Transverse colon (tissue), 4 donors: ENCODE measurements around the gene CAMTA1. TPM values are rescaled to one million over a fixed set of nuclear protein-coding genes. Genes with fewer than 3 reads are reported as not detected.

ENCODE experiments used
- DNase-seq: peaks from one replicate; pipeline ENCODE4 v3.0.0-alpha.2; 2019
- H3K27ac ChIP-seq, 4 donors: fragments of 200-600 bp; sonication (generic); 2 replicates each; pipeline ENCODE4 v1.5.1; 2016 to 2018; ENCODE audit warnings: inconsistent platforms in 4 of 4
- H3K27me3 ChIP-seq: fragments of 200-600 bp; sonication (generic); 2 replicates; pipeline ENCODE4 v1.5.1; 2017; ENCODE audit warnings: inconsistent platforms
- H3K36me3 ChIP-seq, 4 donors: fragments of 200-600 bp; sonication (generic); 2 replicates each; pipeline ENCODE4 v1.5.1; 2017 to 2019; ENCODE audit warnings: inconsistent platforms in 4 of 4
- H3K4me1 ChIP-seq, 4 donors: fragments of 200-600 bp; sonication (generic); 2 replicates each; pipeline ENCODE4 v1.5.1; 2017 to 2020; ENCODE audit warnings: inconsistent platforms in 4 of 4
- H3K4me3 ChIP-seq, 4 donors: fragments of 200-600 bp; sonication (generic); 1 replicate in 1 of 4; 2 replicates in 3 of 4; pipeline versions ENCODE4 v1.5.1 to v1.6.1; 2017 to 2019; ENCODE audit warnings: inconsistent platforms in 4 of 4
- H3K9me3 ChIP-seq, 2 donors: fragments of 200-600 bp; sonication (generic); 2 replicates each; pipeline ENCODE4 v1.5.1; 2017 to 2019; ENCODE audit warnings: inconsistent platforms in 2 of 2
- EP300 ChIP-seq: sonication (generic); formaldehyde crosslinking; IDR thresholded peaks from one replicate; pipeline ENCODE4 v1.6.1; 2017; ENCODE audit warnings: antibody characterized with exemption, low read depth
- POLR2A ChIP-seq: fragments of 450-650 bp; IDR thresholded peaks from one replicate; pipeline ENCODE4 v1.6.1; 2016; ENCODE audit warnings: antibody characterized with exemption, mild to moderate bottlenecking, moderate library complexity
- POLR2AphosphoS5 ChIP-seq, 3 donors: sonication (generic); formaldehyde crosslinking; IDR thresholded peaks; one replicate each; pipeline ENCODE4 v1.6.1; 2016; ENCODE audit warnings: antibody characterized with exemption in 3 of 3
- WGBS, 2 donors: methylation state at CpG; one replicate each; pipeline ENCODE4 v1.1.5; 2018; ENCODE audit warnings: low coverage in 1 of 2; 5-methylcytosine and 5-hydroxymethylcytosine counted together
- in situ Hi-C, 4 donors: fragments of 200-750 bp; cut with MboI; loops; one replicate each; pipeline versions ENCODE4 v1.15.0 to v1.15.1; 2017; ENCODE audit warnings: low sequenced_read_pairs in 3 of 4, low pct_ligation_motif_present in 1 of 4, low pct_unique_long_range_greater_than_20kb in 1 of 4
- intact Hi-C: fragments of 100-400 bp; cut with DNase I; formaldehyde crosslinking; loops from one replicate; pipeline ENCODE4 v1.15.1; 2023; ENCODE audit warnings: low total_unique reads
- total RNA-seq, 4 donors: library from RNA; depleted of rRNA; stranded (reverse); fragments of >200 nt; gene quantifications; one replicate each; pipeline ENCODE4 v1.1.0, GENCODE V29; 2016
- TF ChIP-seq, protein P1 (sequence below), 5 experiments: fragments of 200-600 bp in 3 of 5; fragments of 450-650 bp in 2 of 5; sonication (generic) in 3 of 5; IDR thresholded peaks; 1 replicate in 2 of 5; 2 replicates in 3 of 5; pipeline ENCODE4 v1.5.1; 2016 to 2017; ENCODE audit warnings: antibody characterized with exemption in 5 of 5, inconsistent platforms in 3 of 5, mild to moderate bottlenecking in 2 of 5, moderate library complexity in 1 of 5

CAMTA1 gene
- total RNA-seq, 4 donors from 2014 or later: 93.8 to 268 (median 130) TPM

DNA sequence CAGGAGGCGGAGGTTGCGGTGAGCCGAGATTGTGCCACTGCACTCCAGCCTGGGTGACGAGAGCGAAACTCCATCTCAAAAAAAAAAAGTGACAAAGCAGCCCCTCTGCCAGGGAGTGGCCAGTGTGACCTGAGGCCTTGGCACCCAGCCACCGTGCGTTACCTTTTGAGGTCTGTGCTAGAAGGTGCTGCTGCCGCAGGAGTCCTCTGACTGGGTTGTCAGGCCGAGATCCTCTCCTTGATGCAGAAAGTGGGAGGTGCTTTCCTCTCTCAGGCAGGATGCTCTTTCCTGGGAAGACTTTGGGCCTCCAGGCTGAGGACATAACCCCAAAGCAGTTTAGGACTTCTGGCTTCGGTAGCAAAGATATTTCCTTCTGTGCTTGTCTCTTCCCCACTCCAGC is 705.3 kb downstream of the CAMTA1 start:
- Histone ChIP-seq H3K4me3 (no peak overlapping the region), H3K9me3 (no peaks in the 10 kb centered on the region), H3K27ac (peak overlapping the region; percentile 1 to 63 (median 16)), H3K27me3 (no peaks in the 10 kb centered on the region), H3K36me3 (no peaks in the 10 kb centered on the region), H3K4me1 (peaks cover 0 to 18% (median 14%) of the 10 kb centered on the region in 4 donors)
- WGBS, 2 donors: 85% methylated on average over 6 of the region's 10 CpGs; no CpG with 5 or more reads in 1 of the 2 donors
- DNase-seq: no peak
- TF ChIP-seq, protein P1, sequence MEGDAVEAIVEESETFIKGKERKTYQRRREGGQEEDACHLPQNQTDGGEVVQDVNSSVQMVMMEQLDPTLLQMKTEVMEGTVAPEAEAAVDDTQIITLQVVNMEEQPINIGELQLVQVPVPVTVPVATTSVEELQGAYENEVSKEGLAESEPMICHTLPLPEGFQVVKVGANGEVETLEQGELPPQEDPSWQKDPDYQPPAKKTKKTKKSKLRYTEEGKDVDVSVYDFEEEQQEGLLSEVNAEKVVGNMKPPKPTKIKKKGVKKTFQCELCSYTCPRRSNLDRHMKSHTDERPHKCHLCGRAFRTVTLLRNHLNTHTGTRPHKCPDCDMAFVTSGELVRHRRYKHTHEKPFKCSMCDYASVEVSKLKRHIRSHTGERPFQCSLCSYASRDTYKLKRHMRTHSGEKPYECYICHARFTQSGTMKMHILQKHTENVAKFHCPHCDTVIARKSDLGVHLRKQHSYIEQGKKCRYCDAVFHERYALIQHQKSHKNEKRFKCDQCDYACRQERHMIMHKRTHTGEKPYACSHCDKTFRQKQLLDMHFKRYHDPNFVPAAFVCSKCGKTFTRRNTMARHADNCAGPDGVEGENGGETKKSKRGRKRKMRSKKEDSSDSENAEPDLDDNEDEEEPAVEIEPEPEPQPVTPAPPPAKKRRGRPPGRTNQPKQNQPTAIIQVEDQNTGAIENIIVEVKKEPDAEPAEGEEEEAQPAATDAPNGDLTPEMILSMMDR (IDR thresholded peaks at IDR 0.05): no peak
- TF ChIP-seq POLR2A (no peak), POLR2AphosphoS5 (IDR thresholded peaks at IDR 0.05) (no peak), EP300 (no peak)
- intact Hi-C loops (no loop called here), in situ Hi-C loops (no loop called here)

DNA sequence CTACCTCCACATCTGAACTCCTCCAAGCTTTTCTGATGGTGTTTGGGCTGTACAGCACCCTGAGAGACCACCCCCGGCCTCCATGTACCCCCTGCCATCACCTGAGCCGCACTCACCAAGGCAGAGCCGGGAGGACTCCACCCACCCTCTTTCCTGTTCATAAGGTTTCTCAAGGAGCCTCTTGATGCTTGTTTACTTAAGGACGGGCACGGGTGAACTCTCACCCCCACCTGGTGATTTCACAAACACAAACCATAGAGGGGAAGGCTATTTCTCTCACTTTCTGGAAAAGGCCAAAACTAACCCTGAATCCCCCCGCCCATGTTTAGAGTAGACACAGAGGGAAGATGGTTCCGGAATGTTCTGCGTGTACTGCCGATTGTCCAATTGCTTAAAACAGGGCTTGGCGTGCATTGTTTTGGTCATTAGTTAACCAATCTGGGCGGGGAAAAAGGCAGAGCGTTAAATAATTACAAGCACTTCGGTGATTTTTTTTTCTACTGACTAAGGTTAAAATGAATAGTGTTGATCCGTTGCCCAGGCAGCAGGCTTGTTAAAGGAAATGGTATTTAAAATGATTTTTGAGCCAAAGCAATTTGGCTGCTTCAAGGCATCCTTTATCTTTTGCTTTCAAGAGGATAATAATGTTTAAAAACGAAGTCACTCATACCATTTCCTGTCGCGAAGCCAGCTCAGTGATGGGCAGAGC is 706.0 kb downstream of the CAMTA1 start:
- WGBS, 2 donors: 17 to 29% methylated on average over 5 to 17 of the region's 17 CpGs
- Histone ChIP-seq H3K9me3 (no peaks in the 10 kb centered on the region), H3K4me1 (peaks cover 0 to 18% (median 14%) of the 10 kb centered on the region in 4 donors), H3K4me3 (no peak overlapping the region), H3K27me3 (no peaks in the 10 kb centered on the region), H3K36me3 (no peaks in the 10 kb centered on the region), H3K27ac (peak overlapping the region; percentile 3 to 63 (median 24))
- in situ Hi-C loops: no loop called here
- TF ChIP-seq POLR2AphosphoS5 (IDR thresholded peaks at IDR 0.05) (peak in 2 of 3 donors; percentile 10 to 14), EP300 (no peak)
- intact Hi-C loops: no loop called here
- DNase-seq: no peak

DNA sequence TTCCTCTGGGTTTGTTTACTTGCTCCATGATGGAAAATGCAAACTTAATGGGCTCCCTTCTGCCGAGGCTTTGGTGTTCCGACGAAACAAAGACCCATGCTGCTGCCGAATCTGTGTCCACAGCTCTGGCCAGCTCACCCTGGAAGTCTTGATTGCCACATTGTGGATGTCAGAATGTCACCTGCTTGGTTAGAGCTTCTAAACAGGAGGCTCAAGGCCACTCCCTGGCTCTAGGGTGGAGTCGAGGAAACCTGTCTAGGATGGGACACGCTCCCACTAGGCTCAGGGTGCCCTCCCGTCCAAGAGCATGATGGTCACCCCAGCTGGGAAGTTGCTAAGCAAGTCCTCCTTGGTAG is 706.5 kb downstream of the CAMTA1 start:
- peak overlapping the region in 3 of 4 donors; percentile 3 to 31 (median 3) for H3K27ac ChIP-seq
- TF ChIP-seq EP300 (no peak), POLR2AphosphoS5 (IDR thresholded peaks at IDR 0.05) (peak in 1 of 3 donors; percentile 3)
- no peaks in the 10 kb centered on the region for H3K9me3 ChIP-seq
- no peaks in the 10 kb centered on the region for H3K27me3 ChIP-seq
- H3K4me1 ChIP-seq: peaks cover 0 to 18% (median 14%) of the 10 kb centered on the region in 4 donors
- no peaks in the 10 kb centered on the region for H3K36me3 ChIP-seq
- H3K4me3 ChIP-seq: no peak overlapping the region
- intact Hi-C loops: no loop called here
- whole genome bisulfite sequencing, 2 donors: 24% methylated on average over 7 of the region's 7 CpGs; no CpG with 5 or more reads in 1 of the 2 donors
- in situ Hi-C loops: no loop called here
- no peak for DNase-seq

DNA sequence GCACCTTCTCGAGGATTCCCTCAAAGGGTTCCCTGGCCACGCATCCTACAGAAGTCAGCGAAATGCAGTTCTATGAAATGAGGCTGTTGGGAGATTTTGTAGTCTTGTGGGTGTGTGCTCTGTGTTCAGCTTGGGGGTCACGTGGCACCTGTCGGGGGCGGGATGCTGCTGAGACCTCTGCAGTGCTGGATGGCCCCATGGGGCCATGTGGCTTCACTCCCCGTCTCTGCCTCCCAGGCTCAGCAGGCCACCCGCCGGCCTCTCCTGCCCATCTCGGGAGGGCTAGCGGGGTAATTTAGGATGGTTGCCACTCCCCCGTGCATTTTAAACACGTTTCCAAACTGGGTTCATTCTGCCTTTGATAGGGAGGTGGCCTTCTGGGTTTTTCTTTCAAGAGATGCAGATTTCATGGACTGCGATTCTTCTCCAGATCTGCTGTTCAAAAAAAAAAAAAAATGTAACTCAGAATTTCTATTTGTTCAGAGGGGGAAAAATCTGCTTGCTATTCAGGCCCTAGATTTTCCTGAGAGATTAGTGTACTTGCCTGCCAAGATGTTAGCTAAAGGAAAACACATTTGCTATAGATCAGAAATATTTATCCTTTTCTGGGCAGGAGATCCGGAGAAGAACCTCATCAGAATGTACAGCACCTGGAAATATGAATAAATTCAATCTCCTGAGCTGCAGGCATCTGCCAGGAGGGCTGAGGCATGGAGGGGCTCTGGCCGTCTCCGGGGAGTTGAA is 708.6 kb downstream of the CAMTA1 start:
- H3K4me3 ChIP-seq: no peak overlapping the region
- no peaks in the 10 kb centered on the region for H3K27me3 ChIP-seq
- no peak for DNase-seq
- no peaks in the 10 kb centered on the region for H3K36me3 ChIP-seq
- no peaks in the 10 kb centered on the region for H3K9me3 ChIP-seq
- in situ Hi-C loops: no loop called here
- intact Hi-C loops: no loop called here
- no peak for TF ChIP-seq POLR2A
- no peak for TF ChIP-seq POLR2AphosphoS5 (IDR thresholded peaks at IDR 0.05)
- no peak for TF ChIP-seq EP300
- TF ChIP-seq, protein P1 (IDR thresholded peaks at IDR 0.05): no peak
- H3K4me1 ChIP-seq: peaks cover 0 to 18% (median 14%) of the 10 kb centered on the region in 4 donors
- WGBS, 2 donors: 80 to 87% methylated on average over 8 to 17 of the region's 17 CpGs
- H3K27ac ChIP-seq: no peak overlapping the region

DNA sequence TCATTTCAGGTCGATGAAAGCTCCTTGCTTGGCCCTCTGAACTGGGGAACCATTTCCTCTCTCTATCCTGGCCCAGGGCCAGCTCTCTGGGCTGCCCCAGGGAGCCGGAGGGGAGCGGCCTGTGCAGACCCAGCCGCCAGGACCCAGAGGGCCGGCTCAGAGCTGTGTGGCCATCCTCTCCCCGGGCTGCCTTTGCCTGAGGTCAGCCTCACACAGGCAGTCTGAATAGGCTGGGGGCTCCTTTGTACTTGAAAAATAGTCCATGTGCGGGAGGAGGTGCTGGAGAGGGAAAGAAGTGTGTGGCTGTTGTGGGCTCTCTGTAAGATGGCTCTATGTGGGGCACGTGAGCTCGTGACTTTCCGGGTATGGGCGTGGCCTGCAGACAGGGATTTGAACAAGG is 710.7 kb downstream of the CAMTA1 start:
- peaks cover 0 to 14% (median 12%) of the 10 kb centered on the region in 4 donors for H3K4me1 ChIP-seq
- intact Hi-C loops (no loop called here), in situ Hi-C loops (no loop called here)
- no peak overlapping the region for H3K27ac ChIP-seq
- 69% methylated on average over 11 of the region's 11 CpGs; no CpG with 5 or more reads in 1 of the 2 donors for whole genome bisulfite sequencing, 2 donors
- no peaks in the 10 kb centered on the region for H3K36me3 ChIP-seq
- TF ChIP-seq POLR2A: no peak
- no peak for TF ChIP-seq EP300
- no peak for TF ChIP-seq POLR2AphosphoS5 (IDR thresholded peaks at IDR 0.05)
- TF ChIP-seq, protein P1 (IDR thresholded peaks at IDR 0.05): no peak
- no peaks in the 10 kb centered on the region for H3K9me3 ChIP-seq
- DNase-seq: no peak
- no peak overlapping the region for H3K4me3 ChIP-seq
- H3K27me3 ChIP-seq: no peaks in the 10 kb centered on the region
